Measurements from ENCODE around the gene SPATA31D1.

SPATA31D1 gene

GRCh38 chr9:82037126-82037525 lies 48.6 kb downstream of the SPATA31D1 start:
- H3K4me2 ChIP-seq = no peak overlapping the region
- no peak for TF ChIP-seq CTCF (conservative IDR thresholded peaks at IDR 0.05; ENCODE audit: low read depth, low read length)
- no peaks in the 10 kb centered on the region for H3K79me2 ChIP-seq (ENCODE audit: insufficient read depth, low read depth)
- H3K27ac ChIP-seq = no peak overlapping the region
- H4K20me1 ChIP-seq (ENCODE audit: insufficient read depth) = no peaks in the 10 kb centered on the region
- H3K36me3 ChIP-seq (ENCODE audit: insufficient read depth) = no peaks in the 10 kb centered on the region
- no peak overlapping the region for H2AFZ ChIP-seq (ENCODE audit: low read depth)
- peaks cover 4% of the 10 kb centered on the region for H3K4me1 ChIP-seq (ENCODE audit: low read depth, poor library complexity, severe bottlenecking)
- H3K4me3 ChIP-seq (IDR thresholded peaks at IDR 0.05; ENCODE audit: insufficient read depth, low read depth, low read length) = no peak overlapping the region
- no peaks in the 10 kb centered on the region for H3K27me3 ChIP-seq (ENCODE audit: insufficient read depth, low read depth)
- no peak overlapping the region for H3K9ac ChIP-seq

DNA sequence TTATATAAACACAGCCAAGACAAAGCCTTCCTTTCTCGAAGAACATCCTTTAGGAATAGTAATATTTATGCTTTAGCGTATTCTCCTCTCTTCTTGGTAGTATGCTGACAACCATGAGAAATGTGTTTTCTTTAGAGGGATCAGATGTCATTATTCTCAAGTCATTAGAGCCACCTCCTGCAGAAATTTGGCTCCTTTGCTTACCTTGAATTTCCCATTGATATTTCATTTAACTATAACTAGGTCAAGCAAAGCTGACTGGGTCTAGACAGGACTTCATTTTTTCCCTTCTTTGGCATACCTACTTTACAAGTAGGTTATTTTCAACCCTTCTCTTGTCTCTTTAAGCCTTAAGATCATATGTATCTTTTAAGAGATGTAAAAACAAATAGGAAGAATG lies 50.3 kb downstream of the SPATA31D1 start:
- Histone ChIP-seq H2AFZ (ENCODE audit: low read depth) (no peak overlapping the region), H3K27ac (no peak overlapping the region), H3K36me3 (ENCODE audit: insufficient read depth) (no peaks in the 10 kb centered on the region), H4K20me1 (ENCODE audit: insufficient read depth) (no peaks in the 10 kb centered on the region), H3K27me3 (ENCODE audit: insufficient read depth, low read depth) (no peaks in the 10 kb centered on the region), H3K4me1 (ENCODE audit: low read depth, poor library complexity, severe bottlenecking) (peaks cover 4% of the 10 kb centered on the region), H3K9ac (no peak overlapping the region), H3K4me2 (no peak overlapping the region), H3K79me2 (ENCODE audit: insufficient read depth, low read depth) (no peaks in the 10 kb centered on the region), H3K4me3 (IDR thresholded peaks at IDR 0.05; ENCODE audit: insufficient read depth, low read depth, low read length) (no peak overlapping the region)
- no peak for TF ChIP-seq CTCF (conservative IDR thresholded peaks at IDR 0.05; ENCODE audit: low read depth, low read length)

Data from KMS-11 (cell line).